PFSK-1 (cell line): ENCODE data around the gene CDK6.

ENCODE experiments used
- FOXP2 ChIP-seq: optimal IDR thresholded peaks from 2 replicates; pipeline ENCODE3; 2011; ENCODE audit warnings: borderline replicate concordance, control low read depth, inconsistent platforms; ENCODE audit not compliant: insufficient read depth; ENCODE audit errors: extremely low read length, extremely low read depth
- POLR2AphosphoS5 ChIP-seq: IDR thresholded peaks from 2 replicates; pipeline ENCODE4 v1.6.1; 2012; ENCODE audit warnings: low read depth, mild to moderate bottlenecking, control low read depth, low read length, moderate library complexity
- REST ChIP-seq, 2 experiments: IDR thresholded peaks; 2 replicates each; pipeline versions ENCODE4 v1.6.1 to v1.8.0; 2011 to 2012; ENCODE audit warnings: low read depth in 2 of 2, low read length in 2 of 2, control low read depth in 1 of 2, inconsistent platforms in 1 of 2, mild to moderate bottlenecking in 1 of 2, moderate library complexity in 1 of 2; ENCODE audit not compliant: insufficient read depth in 1 of 2
- SIN3A ChIP-seq: IDR thresholded peaks from 2 replicates; pipeline ENCODE4 v1.6.1; 2012; ENCODE audit warnings: mild to moderate bottlenecking, low read length, moderate library complexity, borderline replicate concordance; ENCODE audit not compliant: insufficient read depth
- TAF1 ChIP-seq: IDR thresholded peaks from 2 replicates; pipeline ENCODE4 v1.6.1; 2012; ENCODE audit warnings: low read length, control low read depth, borderline replicate concordance; ENCODE audit not compliant: insufficient read depth

Gene CDK6

GRCh38 chr7:92841192-92841591 is 4.8 kb upstream of the CDK6 start:
- no peak for TF ChIP-seq TAF1

GRCh38 chr7:92840316-92840715 is 3.9 kb upstream of the CDK6 start:
- TF ChIP-seq POLR2AphosphoS5 = no peak
- no peak for TF ChIP-seq SIN3A

GRCh38 chr7:92839901-92840300 is 3.5 kb upstream of the CDK6 start:
- no peak for TF ChIP-seq FOXP2
- no peak for TF ChIP-seq SIN3A

GRCh38 chr7:92838934-92839333 is 2.6 kb upstream of the CDK6 start:
- TF ChIP-seq POLR2AphosphoS5 (no peak), REST (IDR thresholded peaks at IDR 0.05; ENCODE audit: insufficient read depth in 1 of 2, low read depth in 2 of 2, low read length in 2 of 2) (no peak), SIN3A (no peak), TAF1 (no peak), FOXP2 (no peak)

- TF ChIP-seq TAF1 (no peak), REST (IDR thresholded peaks at IDR 0.05; ENCODE audit: insufficient read depth in 1 of 2, low read depth in 2 of 2, low read length in 2 of 2) (no peak), SIN3A (no peak), POLR2AphosphoS5 (no peak), FOXP2 (no peak)
These were observed 802 bp upstream of the CDK6 start for GRCh38 chr7:92837000-92837749.

GRCh38 chr7:92835851-92836488 is 403 bp downstream of the CDK6 start:
- no peak for TF ChIP-seq FOXP2
- TF ChIP-seq REST (IDR thresholded peaks at IDR 0.05; ENCODE audit: insufficient read depth in 1 of 2, low read depth in 2 of 2, low read length in 2 of 2) = no peak
- no peak for TF ChIP-seq POLR2AphosphoS5
- TF ChIP-seq TAF1 = no peak
- no peak for TF ChIP-seq SIN3A
